ENCODE data around the gene HMG20A. TPM values are rescaled to one million over a fixed set of nuclear protein-coding genes. Genes with fewer than 3 reads are reported as not detected.

Gene HMG20A
- total RNA-seq, 1 experiment from 2014 or later = 60.2 TPM

DNA sequence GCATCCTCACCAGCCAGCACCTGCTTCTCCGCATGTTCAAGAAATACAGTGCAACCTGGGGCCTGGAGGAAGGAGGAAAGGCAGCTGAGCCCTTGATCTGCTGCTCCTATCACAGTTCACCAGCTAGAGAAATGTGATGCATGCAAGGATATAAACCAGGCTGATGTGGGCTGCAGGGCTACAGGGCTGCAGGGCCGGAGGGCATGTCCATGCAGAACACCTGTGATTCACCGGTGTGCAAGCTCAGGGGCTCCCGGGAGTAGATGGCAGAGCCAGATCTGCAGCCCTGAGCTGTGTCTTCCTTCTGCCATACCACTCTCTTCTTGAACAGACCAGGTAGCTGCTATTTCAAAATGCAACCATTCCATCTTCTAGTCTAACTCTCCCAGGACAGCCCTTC, 84.9 kb downstream of the HMG20A start:
- no peak overlapping the region for H3K4me3 Mint-ChIP-seq
- peaks cover 65 to 76% of the 10 kb centered on the region in 2 experiments for H3K4me1 Mint-ChIP-seq
- H3K14ac ChIP-seq (ENCODE audit: insufficient read depth, low read length) = peak overlapping the region; percentile 27; the same call in 1 of the 2 replicates
- WGBS (ENCODE audit: extremely low coverage, insufficient read length, low lambda C conversion rate) = no CpG with 5 or more reads among the region's 4 CpGs
- no peak overlapping the region for H3K9ac ChIP-seq (ENCODE audit: extremely low read depth, insufficient read length, low read length)
- no peaks in the 10 kb centered on the region for H3K79me1 ChIP-seq (ENCODE audit: insufficient read depth, low read depth, low read length, poor library complexity, severe bottlenecking)
- H3K36me3 Mint-ChIP-seq (ENCODE audit: insufficient read depth in 1 of 3, low read depth in 3 of 3) = peaks cover 0 to 2% (median 0%) of the 10 kb centered on the region in 3 experiments; a peak in 1 of 7 replicates
- no peak overlapping the region for H3T11ph ChIP-seq (ENCODE audit: low read length)
- H3K23ac ChIP-seq (ENCODE audit: insufficient read length, low read depth, low read length) = no peak overlapping the region
- TF ChIP-seq, protein P1, sequence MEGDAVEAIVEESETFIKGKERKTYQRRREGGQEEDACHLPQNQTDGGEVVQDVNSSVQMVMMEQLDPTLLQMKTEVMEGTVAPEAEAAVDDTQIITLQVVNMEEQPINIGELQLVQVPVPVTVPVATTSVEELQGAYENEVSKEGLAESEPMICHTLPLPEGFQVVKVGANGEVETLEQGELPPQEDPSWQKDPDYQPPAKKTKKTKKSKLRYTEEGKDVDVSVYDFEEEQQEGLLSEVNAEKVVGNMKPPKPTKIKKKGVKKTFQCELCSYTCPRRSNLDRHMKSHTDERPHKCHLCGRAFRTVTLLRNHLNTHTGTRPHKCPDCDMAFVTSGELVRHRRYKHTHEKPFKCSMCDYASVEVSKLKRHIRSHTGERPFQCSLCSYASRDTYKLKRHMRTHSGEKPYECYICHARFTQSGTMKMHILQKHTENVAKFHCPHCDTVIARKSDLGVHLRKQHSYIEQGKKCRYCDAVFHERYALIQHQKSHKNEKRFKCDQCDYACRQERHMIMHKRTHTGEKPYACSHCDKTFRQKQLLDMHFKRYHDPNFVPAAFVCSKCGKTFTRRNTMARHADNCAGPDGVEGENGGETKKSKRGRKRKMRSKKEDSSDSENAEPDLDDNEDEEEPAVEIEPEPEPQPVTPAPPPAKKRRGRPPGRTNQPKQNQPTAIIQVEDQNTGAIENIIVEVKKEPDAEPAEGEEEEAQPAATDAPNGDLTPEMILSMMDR (conservative IDR thresholded peaks at IDR 0.05) = no peak
- no peaks in the 10 kb centered on the region for H4K20me1 ChIP-seq (ENCODE audit: control insufficient read depth, insufficient read depth, insufficient read length)
- H3K27me3 Mint-ChIP-seq (ENCODE audit: low read depth) = no peaks in the 10 kb centered on the region; the same call in 1 of the 2 replicates
- H3K4me1 ChIP-seq (ENCODE audit: insufficient read depth, low read length) = peaks cover 12% of the 10 kb centered on the region
- no peak for DNase-seq
- H3K27ac ChIP-seq (ENCODE audit: insufficient read length, low read depth, low read length) = no peak overlapping the region
- H3K4me2 ChIP-seq (ENCODE audit: insufficient read depth, insufficient read length, low read length) = no peak overlapping the region
- no peaks in the 10 kb centered on the region for H3K9me3 Mint-ChIP-seq
- no peak overlapping the region for H2BK5ac ChIP-seq (ENCODE audit: insufficient read length, low read length)
- H3K79me2 ChIP-seq (ENCODE audit: insufficient read depth, low read length) = no peaks in the 10 kb centered on the region
- no peak overlapping the region for H2AFZ ChIP-seq (ENCODE audit: low read length)
- no peak overlapping the region for H2BK120ac ChIP-seq (ENCODE audit: low read depth, low read length, poor library complexity, severe bottlenecking)
- H3K9me3 ChIP-seq (ENCODE audit: control insufficient read depth, low read depth, low read length) = no peaks in the 10 kb centered on the region
- H2AK5ac ChIP-seq (ENCODE audit: insufficient read length, low read length) = no peak overlapping the region
- H3K56ac ChIP-seq (ENCODE audit: insufficient read length, low read depth, low read length) = no peak overlapping the region
- no peaks in the 10 kb centered on the region for H3K27me3 ChIP-seq (ENCODE audit: insufficient read depth, low read length)
- no peak overlapping the region for H2BK15ac ChIP-seq (ENCODE audit: low read depth, low read length)
- no peak overlapping the region for H4K91ac ChIP-seq (ENCODE audit: insufficient read length, low read depth, low read length)
- no peak overlapping the region for H2BK20ac ChIP-seq (ENCODE audit: low read depth, low read length, poor library complexity, severe bottlenecking)
- H4K8ac ChIP-seq (replicated peaks; ENCODE audit: insufficient read length, low read depth, low read length) = peak overlapping the region; percentile 24
- no peak overlapping the region for H3K27ac Mint-ChIP-seq
- no peak overlapping the region for H3K4ac ChIP-seq (ENCODE audit: low read depth, low read length)
- no peaks in the 10 kb centered on the region for H3K23me2 ChIP-seq (ENCODE audit: insufficient read length, low read depth, low read length, poor library complexity, severe bottlenecking)
- H3K18ac ChIP-seq (ENCODE audit: insufficient read length, low read depth, low read length) = no peak overlapping the region
- H2BK12ac ChIP-seq (ENCODE audit: insufficient read length, low read depth, low read length) = no peak overlapping the region
- H4K5ac ChIP-seq (ENCODE audit: insufficient read length, low read depth, low read length) = no peak overlapping the region

Data from H9 (cell line).